Measurements from ENCODE around the gene USP53. TPM values are rescaled to one million over a fixed set of nuclear protein-coding genes. Genes with fewer than 3 reads are reported as not detected.

Gene USP53
- total RNA-seq, 5 donors from 2014 or later (not counting 1 experiment from before 2014, with no cell fraction given): 17.3 to 26.4 (median 21.2) TPM

DNA sequence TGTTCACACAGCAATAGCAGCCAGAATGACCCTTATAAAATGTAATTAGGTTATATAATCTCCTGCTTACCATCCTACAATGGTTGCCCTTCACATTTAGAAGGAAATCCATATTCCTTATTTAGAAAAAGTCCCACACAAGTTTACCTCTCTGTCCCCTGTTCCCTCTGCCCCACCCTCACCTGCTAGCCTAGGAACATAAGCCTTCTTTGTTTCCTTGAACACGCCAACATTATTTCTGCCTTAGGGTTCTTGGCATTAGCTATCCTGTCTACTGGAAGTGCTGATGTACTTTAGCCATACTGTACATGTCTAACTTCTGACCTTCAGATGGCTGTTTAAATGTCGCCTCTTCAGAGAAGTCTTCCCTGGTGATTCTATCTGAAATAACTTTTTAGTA, 28.4 kb upstream of the USP53 start:
- peaks cover 4 to 11% of the 10 kb centered on the region in 2 donors for H3K27me3 Mint-ChIP-seq
- H3K9me3 Mint-ChIP-seq: no peaks in the 10 kb centered on the region
- H3K9me3 ChIP-seq: no peaks in the 10 kb centered on the region
- no peaks in the 10 kb centered on the region for H3K4me1 Mint-ChIP-seq
- DNase-seq (no peak), ATAC-seq (replicated peaks in 1 of 4) (no peak)
- H3K4me3 Mint-ChIP-seq: no peak overlapping the region
- WGBS (ENCODE audit: insufficient coverage): 57% methylated on average over 1 of the region's 2 CpGs
- H3K4me1 ChIP-seq (ENCODE audit: control insufficient read depth in 1 of 2, extremely low read depth in 1 of 2, insufficient read depth in 2 of 2, low read length in 2 of 2): no peaks in the 10 kb centered on the region
- no peaks in the 10 kb centered on the region for H3K27me3 ChIP-seq (replicated peaks in 1 of 2; ENCODE audit: control insufficient read depth in 2 of 2, extremely low read depth in 1 of 2, insufficient read depth in 2 of 2, low read length in 1 of 2)
- H3K27ac ChIP-seq (ENCODE audit: low read length): no peak overlapping the region
- POLR2A ChIA-PET: no interaction called here
- no peak overlapping the region for H3K27ac Mint-ChIP-seq
- no peak overlapping the region for H3K4me3 ChIP-seq (ENCODE audit: control insufficient read depth in 1 of 2, extremely low read depth in 1 of 2, low read length in 1 of 2)
- CTCF ChIA-PET: no interaction called here
- H3K36me3 Mint-ChIP-seq: no peaks in the 10 kb centered on the region
- H3K36me3 ChIP-seq (ENCODE audit: control insufficient read depth in 2 of 2, extremely low read depth in 1 of 2, insufficient read depth in 1 of 2, low read length in 1 of 2): no peaks in the 10 kb centered on the region

DNA sequence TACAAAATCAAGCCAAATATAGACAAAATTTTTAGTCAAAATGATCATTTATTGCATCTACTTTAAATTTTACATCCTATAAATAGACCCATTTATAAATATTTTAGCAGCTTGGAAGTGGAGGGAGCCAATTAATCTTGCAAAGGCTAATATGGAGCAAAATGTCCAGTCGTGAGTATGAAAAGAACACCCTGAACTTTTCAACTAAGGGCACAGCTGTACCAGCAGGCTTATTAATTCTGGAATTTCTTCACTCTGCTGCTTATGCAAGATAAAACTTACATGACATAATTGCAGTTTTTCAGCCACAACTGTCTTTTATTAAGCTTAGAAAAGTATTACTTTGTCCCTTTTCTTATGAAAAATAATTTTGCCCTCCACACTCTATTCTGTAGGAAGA, 22.9 kb upstream of the USP53 start:
- WGBS (ENCODE audit: insufficient coverage): no CpG with 5 or more reads among the region's 1 CpG
- Histone ChIP-seq H3K36me3 (ENCODE audit: control insufficient read depth in 2 of 2, extremely low read depth in 1 of 2, insufficient read depth in 1 of 2, low read length in 1 of 2) (no peaks in the 10 kb centered on the region), H3K4me1 (ENCODE audit: control insufficient read depth in 1 of 2, extremely low read depth in 1 of 2, insufficient read depth in 2 of 2, low read length in 2 of 2) (no peaks in the 10 kb centered on the region), H3K9me3 (no peaks in the 10 kb centered on the region), H3K27me3 (replicated peaks in 1 of 2; ENCODE audit: control insufficient read depth in 2 of 2, extremely low read depth in 1 of 2, insufficient read depth in 2 of 2, low read length in 1 of 2) (no peaks in the 10 kb centered on the region), H3K4me3 (ENCODE audit: control insufficient read depth in 1 of 2, extremely low read depth in 1 of 2, low read length in 1 of 2) (no peak overlapping the region), H3K27ac (ENCODE audit: low read length) (no peak overlapping the region)
- POLR2A ChIA-PET: no interaction called here
- Mint-ChIP-seq H3K36me3 (peaks cover 7% of the 10 kb centered on the region), H3K4me3 (no peak overlapping the region), H3K4me1 (no peaks in the 10 kb centered on the region), H3K27ac (no peak overlapping the region), H3K27me3 (no peaks in the 10 kb centered on the region), H3K9me3 (no peaks in the 10 kb centered on the region)
- DNase-seq (no peak), ATAC-seq (replicated peaks in 1 of 4) (no peak)
- CTCF ChIA-PET: no interaction called here

DNA sequence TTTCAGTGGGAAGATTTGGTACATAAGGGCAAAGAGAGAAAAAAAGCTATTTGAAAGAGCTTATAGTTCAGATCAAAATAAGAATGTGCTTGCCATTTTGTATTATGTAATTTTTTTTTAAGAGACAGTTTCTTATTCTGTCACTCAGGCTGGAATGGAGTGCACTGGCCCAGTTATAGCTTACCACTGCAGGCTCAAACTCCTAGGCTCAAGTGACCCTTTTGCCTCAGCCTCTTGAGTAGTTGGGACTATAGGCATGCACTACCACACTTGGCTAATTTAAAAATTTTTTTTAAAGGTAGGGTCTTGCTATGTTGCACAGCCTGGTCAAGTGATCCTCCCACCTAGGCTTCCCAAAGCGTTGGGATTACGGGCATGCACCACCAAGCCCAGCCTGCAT, 22.2 kb upstream of the USP53 start:
- CTCF ChIA-PET: no interaction called here
- Histone ChIP-seq H3K27ac (ENCODE audit: low read length) (no peak overlapping the region), H3K4me1 (ENCODE audit: control insufficient read depth in 1 of 2, extremely low read depth in 1 of 2, insufficient read depth in 2 of 2, low read length in 2 of 2) (no peaks in the 10 kb centered on the region), H3K27me3 (replicated peaks in 1 of 2; ENCODE audit: control insufficient read depth in 2 of 2, extremely low read depth in 1 of 2, insufficient read depth in 2 of 2, low read length in 1 of 2) (no peaks in the 10 kb centered on the region), H3K4me3 (ENCODE audit: control insufficient read depth in 1 of 2, extremely low read depth in 1 of 2, low read length in 1 of 2) (no peak overlapping the region), H3K9me3 (no peaks in the 10 kb centered on the region), H3K36me3 (ENCODE audit: control insufficient read depth in 2 of 2, extremely low read depth in 1 of 2, insufficient read depth in 1 of 2, low read length in 1 of 2) (no peaks in the 10 kb centered on the region)
- ATAC-seq (replicated peaks in 1 of 4): no peak
- no CpG with 5 or more reads among the region's 2 CpGs for WGBS (ENCODE audit: insufficient coverage)
- no peak for DNase-seq
- POLR2A ChIA-PET: no interaction called here
- Mint-ChIP-seq H3K4me3 (no peak overlapping the region), H3K36me3 (peaks cover 7% of the 10 kb centered on the region), H3K27me3 (no peaks in the 10 kb centered on the region), H3K9me3 (no peaks in the 10 kb centered on the region), H3K4me1 (no peaks in the 10 kb centered on the region), H3K27ac (no peak overlapping the region)

DNA sequence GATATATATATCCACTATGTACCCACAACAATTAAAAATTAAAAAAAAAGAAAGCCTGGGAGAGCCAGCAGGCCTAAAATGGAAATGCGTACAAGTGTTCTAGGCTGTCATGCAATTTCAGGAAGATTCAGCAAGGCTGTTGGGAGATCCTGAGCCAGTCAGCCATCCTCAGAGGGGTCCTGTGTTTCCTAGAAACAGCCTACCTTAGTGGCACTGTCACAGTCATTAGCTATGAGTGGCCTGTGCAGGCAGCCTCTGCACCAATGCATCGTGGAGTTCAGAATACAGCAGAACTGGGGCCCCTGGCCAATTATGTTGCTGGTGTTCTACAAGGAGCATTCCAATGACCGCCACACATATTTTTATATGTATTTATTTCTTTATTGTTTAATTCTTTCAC, 21.0 kb upstream of the USP53 start:
- no peaks in the 10 kb centered on the region for H3K9me3 ChIP-seq
- H3K27me3 ChIP-seq (replicated peaks in 1 of 2; ENCODE audit: control insufficient read depth in 2 of 2, extremely low read depth in 1 of 2, insufficient read depth in 2 of 2, low read length in 1 of 2): no peaks in the 10 kb centered on the region
- no peaks in the 10 kb centered on the region for H3K4me1 ChIP-seq (ENCODE audit: control insufficient read depth in 1 of 2, extremely low read depth in 1 of 2, insufficient read depth in 2 of 2, low read length in 2 of 2)
- ATAC-seq (replicated peaks in 1 of 4) (no peak), DNase-seq (no peak)
- 85% methylated on average over 1 of the region's 3 CpGs for WGBS (ENCODE audit: insufficient coverage)
- ChIA-PET CTCF (no interaction called here), POLR2A (interaction anchor here in 1 of 2 donors (0.7 kb wide), 1 partner anchor 28 kb away, joined by 3 read pairs; no protein-coding TSS in a partner anchor)
- Mint-ChIP-seq H3K4me1 (peaks cover 0 to 6% (median 0%) of the 10 kb centered on the region in 3 donors), H3K27me3 (peaks cover 0 to 8% of the 10 kb centered on the region in 2 donors), H3K27ac (no peak overlapping the region), H3K9me3 (peaks cover 0 to 2% (median 0%) of the 10 kb centered on the region in 3 donors), H3K4me3 (no peak overlapping the region), H3K36me3 (peaks cover 7% of the 10 kb centered on the region)
- H3K36me3 ChIP-seq (ENCODE audit: control insufficient read depth in 2 of 2, extremely low read depth in 1 of 2, insufficient read depth in 1 of 2, low read length in 1 of 2): no peaks in the 10 kb centered on the region
- H3K27ac ChIP-seq (ENCODE audit: low read length): no peak overlapping the region
- H3K4me3 ChIP-seq (ENCODE audit: control insufficient read depth in 1 of 2, extremely low read depth in 1 of 2, low read length in 1 of 2): no peak overlapping the region

DNA sequence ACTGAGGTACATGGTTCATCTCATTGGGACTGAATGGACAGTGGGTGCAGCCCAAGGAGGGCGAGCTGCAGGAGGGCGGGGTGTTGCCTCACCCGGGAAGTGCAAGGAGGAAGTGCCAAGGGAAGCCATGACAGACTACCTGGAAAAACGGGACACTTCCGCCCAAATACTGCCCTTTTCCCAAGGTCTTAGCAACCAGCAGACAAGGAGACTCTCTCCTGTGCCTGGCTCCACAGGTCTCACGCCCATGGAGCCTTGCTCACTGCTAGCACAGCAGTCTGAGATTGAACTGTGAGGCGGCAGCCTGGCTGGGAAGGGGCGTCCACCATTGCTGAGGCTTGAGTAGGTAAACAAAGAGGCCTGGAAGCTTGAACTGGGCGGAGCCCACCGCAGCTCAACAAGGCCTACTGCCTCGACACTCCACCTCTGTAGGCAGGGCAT, 14.7 kb upstream of the USP53 start:
- H3K36me3 Mint-ChIP-seq: peaks cover 14% of the 10 kb centered on the region
- H3K27me3 Mint-ChIP-seq: peaks cover 8 to 31% of the 10 kb centered on the region in 2 donors
- H3K27me3 ChIP-seq (replicated peaks in 1 of 2; ENCODE audit: control insufficient read depth in 2 of 2, extremely low read depth in 1 of 2, insufficient read depth in 2 of 2, low read length in 1 of 2): no peaks in the 10 kb centered on the region
- H3K4me3 ChIP-seq (ENCODE audit: control insufficient read depth in 1 of 2, extremely low read depth in 1 of 2, low read length in 1 of 2): no peak overlapping the region
- H3K4me3 Mint-ChIP-seq: no peak overlapping the region
- ChIA-PET POLR2A (no interaction called here), CTCF (no interaction called here)
- H3K4me1 ChIP-seq (ENCODE audit: control insufficient read depth in 1 of 2, extremely low read depth in 1 of 2, insufficient read depth in 2 of 2, low read length in 2 of 2): no peaks in the 10 kb centered on the region
- H3K9me3 Mint-ChIP-seq: peaks cover 0 to 2% (median 0%) of the 10 kb centered on the region in 3 donors
- DNase-seq: no peak
- H3K4me1 Mint-ChIP-seq: peaks cover 0 to 6% (median 0%) of the 10 kb centered on the region in 3 donors
- no peaks in the 10 kb centered on the region for H3K36me3 ChIP-seq (ENCODE audit: control insufficient read depth in 2 of 2, extremely low read depth in 1 of 2, insufficient read depth in 1 of 2, low read length in 1 of 2)
- H3K27ac Mint-ChIP-seq: no peak overlapping the region
- 91% methylated on average over 9 of the region's 11 CpGs for WGBS (ENCODE audit: insufficient coverage)
- ATAC-seq (replicated peaks in 1 of 4): no peak
- H3K27ac ChIP-seq (ENCODE audit: low read length): no peak overlapping the region
- H3K9me3 ChIP-seq: no peaks in the 10 kb centered on the region

DNA sequence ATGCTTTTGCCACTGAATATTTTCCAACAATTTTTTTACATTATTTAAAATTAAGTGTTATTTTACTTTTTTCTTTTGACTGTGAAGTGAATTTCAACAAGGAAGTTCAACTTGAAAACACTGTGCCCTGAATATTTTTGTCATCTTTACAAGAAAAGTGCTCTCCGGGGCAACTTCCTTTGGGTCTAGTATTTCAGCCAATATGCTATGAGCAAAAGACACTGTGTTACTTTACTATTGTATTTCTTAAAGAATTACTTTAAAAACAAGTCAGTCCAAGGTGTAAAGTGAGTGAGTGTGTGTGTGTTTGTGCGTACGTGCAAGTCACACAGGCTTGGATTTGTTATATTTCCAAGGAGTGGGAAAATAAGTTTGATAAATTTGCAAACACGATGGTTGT, 7.6 kb upstream of the USP53 start:
- H3K4me3 ChIP-seq (ENCODE audit: control insufficient read depth in 1 of 2, extremely low read depth in 1 of 2, low read length in 1 of 2): no peak overlapping the region
- H3K9me3 Mint-ChIP-seq: no peaks in the 10 kb centered on the region
- DNase-seq (no peak), ATAC-seq (replicated peaks in 1 of 4) (no peak)
- no peaks in the 10 kb centered on the region for H3K4me1 ChIP-seq (ENCODE audit: control insufficient read depth in 1 of 2, extremely low read depth in 1 of 2, insufficient read depth in 2 of 2, low read length in 2 of 2)
- peaks cover 0 to 10% (median 9%) of the 10 kb centered on the region in 3 donors for H3K4me1 Mint-ChIP-seq
- no peak overlapping the region for H3K27ac ChIP-seq (ENCODE audit: low read length)
- CTCF ChIA-PET: no interaction called here
- no peak overlapping the region for H3K4me3 Mint-ChIP-seq
- POLR2A ChIA-PET: interaction anchor here in 1 of 2 donors (0.6 kb wide), 1 partner anchor 24 kb away, joined by 3 read pairs; no protein-coding TSS in a partner anchor
- WGBS (ENCODE audit: insufficient coverage): no CpG with 5 or more reads among the region's 4 CpGs
- peaks cover 6% of the 10 kb centered on the region for H3K36me3 Mint-ChIP-seq
- H3K36me3 ChIP-seq (ENCODE audit: control insufficient read depth in 2 of 2, extremely low read depth in 1 of 2, insufficient read depth in 1 of 2, low read length in 1 of 2): no peaks in the 10 kb centered on the region
- no peaks in the 10 kb centered on the region for H3K27me3 ChIP-seq (replicated peaks in 1 of 2; ENCODE audit: control insufficient read depth in 2 of 2, extremely low read depth in 1 of 2, insufficient read depth in 2 of 2, low read length in 1 of 2)
- no peak overlapping the region for H3K27ac Mint-ChIP-seq
- no peaks in the 10 kb centered on the region for H3K9me3 ChIP-seq
- H3K27me3 Mint-ChIP-seq: peaks cover 6 to 15% of the 10 kb centered on the region in 2 donors

DNA sequence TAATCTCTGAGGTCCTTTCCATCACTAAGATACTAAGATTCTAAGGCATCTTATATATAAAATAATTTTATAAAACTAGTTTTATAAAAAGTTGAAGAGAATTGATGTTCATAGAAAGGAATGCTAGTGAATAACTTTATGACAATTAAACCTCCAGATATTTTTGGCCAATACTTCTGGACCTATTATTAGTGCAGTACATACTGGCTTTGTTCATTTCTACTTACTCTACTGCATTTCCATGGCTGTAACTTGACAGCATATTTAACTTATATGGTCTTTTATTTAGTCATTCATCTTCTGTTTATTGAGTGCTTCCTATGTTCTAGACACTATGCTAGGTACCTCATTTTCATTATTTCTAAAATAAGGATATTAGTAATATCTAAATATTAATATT, 6.8 kb upstream of the USP53 start:
- DNase-seq: no peak
- no peak overlapping the region for H3K4me3 Mint-ChIP-seq
- H3K27ac Mint-ChIP-seq: no peak overlapping the region
- peaks cover 4 to 7% of the 10 kb centered on the region in 2 donors for H3K27me3 Mint-ChIP-seq
- ChIA-PET CTCF (no interaction called here), POLR2A (no interaction called here)
- no peaks in the 10 kb centered on the region for H3K27me3 ChIP-seq (replicated peaks in 1 of 2; ENCODE audit: control insufficient read depth in 2 of 2, extremely low read depth in 1 of 2, insufficient read depth in 2 of 2, low read length in 1 of 2)
- no peak for ATAC-seq (replicated peaks in 1 of 4)
- H3K36me3 ChIP-seq (ENCODE audit: control insufficient read depth in 2 of 2, extremely low read depth in 1 of 2, insufficient read depth in 1 of 2, low read length in 1 of 2): no peaks in the 10 kb centered on the region
- H3K27ac ChIP-seq (ENCODE audit: low read length): no peak overlapping the region
- no peak overlapping the region for H3K4me3 ChIP-seq (ENCODE audit: control insufficient read depth in 1 of 2, extremely low read depth in 1 of 2, low read length in 1 of 2)
- no peaks in the 10 kb centered on the region for H3K9me3 ChIP-seq
- H3K9me3 Mint-ChIP-seq: no peaks in the 10 kb centered on the region
- peaks cover 5 to 13% (median 11%) of the 10 kb centered on the region in 3 donors for H3K4me1 Mint-ChIP-seq
- no peaks in the 10 kb centered on the region for H3K36me3 Mint-ChIP-seq
- H3K4me1 ChIP-seq (ENCODE audit: control insufficient read depth in 1 of 2, extremely low read depth in 1 of 2, insufficient read depth in 2 of 2, low read length in 2 of 2): no peaks in the 10 kb centered on the region

Data from T-cell (primary cell).